Measurements from ENCODE around the gene GMIP.
"Not testable (repeated sequence)": the region's sequence is repeated elsewhere in the genome, so short reads cannot be mapped to it uniquely, and the experiment has no call there.

Gene GMIP

GRCh38 chr19:19643158-19644053, at the start of gene GMIP:
GMIP (minus strand) TSS chr19:19643657; CDS start chr19:19643529, 128 bp downstream.
- peak; percentile 89 for DNase-seq

- DNase-seq, result no peak
Observed at GRCh38 chr19:19691683-19692082, 48.2 kb upstream of the GMIP start.

- not testable (repeated sequence) for DNase-seq
Observed at GRCh38 chr19:19689023-19689422, 45.6 kb upstream of the GMIP start.

- DNase-seq, result no peak
Observed at GRCh38 chr19:19687090-19687489, 43.6 kb upstream of the GMIP start.

GRCh38 chr19:19686580-19686979, 43.1 kb upstream of the GMIP start:
- no peak for DNase-seq

GRCh38 chr19:19686119-19686518, 42.7 kb upstream of the GMIP start:
- DNase-seq, result not testable (repeated sequence)

GRCh38 chr19:19679176-19680073, 36.0 kb upstream of the GMIP start:
- DNase-seq, result no peak

- no peak for DNase-seq
Observed at GRCh38 chr19:19677579-19677978, 34.1 kb upstream of the GMIP start.

GRCh38 chr19:19674315-19674714, 30.9 kb upstream of the GMIP start:
- no peak for DNase-seq

- no peak for DNase-seq
Observed at GRCh38 chr19:19672816-19673215, 29.4 kb upstream of the GMIP start.

- DNase-seq, result no peak
Observed at GRCh38 chr19:19670070-19670551, 26.7 kb upstream of the GMIP start.

- peak; percentile 98 for DNase-seq
Observed at GRCh38 chr19:19668230-19669012, 25.0 kb upstream of the GMIP start, which contains the start of gene ZNF101. ZNF101 (plus strand) TSS chr19:19668839; CDS start chr19:19668964, 125 bp downstream.

GRCh38 chr19:19665420-19665948, 22.0 kb upstream of the GMIP start:
- not testable (repeated sequence) for DNase-seq

- peak; percentile 95 for DNase-seq
Observed at GRCh38 chr19:19663256-19664120, 20.0 kb upstream of the GMIP start, which contains the start of gene ATP13A1. ATP13A1 (minus strand) TSS chr19:19663676; CDS start chr19:19663666, 10 bp downstream.

GRCh38 chr19:19662871-19663255, 19.4 kb upstream of the GMIP start:
- DNase-seq, result no peak

- DNase-seq, result no peak
Observed at GRCh38 chr19:19662344-19662743, 18.9 kb upstream of the GMIP start.

- DNase-seq, result peak; percentile 57
Observed at GRCh38 chr19:19661675-19662251, 18.3 kb upstream of the GMIP start.

GRCh38 chr19:19661141-19661674, 17.8 kb upstream of the GMIP start:
- no peak for DNase-seq

- DNase-seq, result no peak
Observed at GRCh38 chr19:19659646-19660245, 16.3 kb upstream of the GMIP start.

- no peak for DNase-seq
Observed at GRCh38 chr19:19657397-19657783, 13.9 kb upstream of the GMIP start.
